VCaP (cell line): Measurements from ENCODE around the gene SDK1.

Source experiments
- H3K27ac ChIP-seq: fragments of 450-650 bp; 2 replicates; pipeline ENCODE4 v1.5.1; 2017
- TF ChIP-seq, protein P1 (sequence below): fragments of 450-650 bp; conservative IDR thresholded peaks from 2 replicates; pipeline ENCODE4 v1.5.1; 2017; ENCODE audit warnings: mild to moderate bottlenecking, moderate library complexity

Gene SDK1

GRCh38 chr7:3980300-3980643 is 679.2 kb downstream of the SDK1 start:
- H3K27ac ChIP-seq, result no peak overlapping the region
- TF ChIP-seq, protein P1, sequence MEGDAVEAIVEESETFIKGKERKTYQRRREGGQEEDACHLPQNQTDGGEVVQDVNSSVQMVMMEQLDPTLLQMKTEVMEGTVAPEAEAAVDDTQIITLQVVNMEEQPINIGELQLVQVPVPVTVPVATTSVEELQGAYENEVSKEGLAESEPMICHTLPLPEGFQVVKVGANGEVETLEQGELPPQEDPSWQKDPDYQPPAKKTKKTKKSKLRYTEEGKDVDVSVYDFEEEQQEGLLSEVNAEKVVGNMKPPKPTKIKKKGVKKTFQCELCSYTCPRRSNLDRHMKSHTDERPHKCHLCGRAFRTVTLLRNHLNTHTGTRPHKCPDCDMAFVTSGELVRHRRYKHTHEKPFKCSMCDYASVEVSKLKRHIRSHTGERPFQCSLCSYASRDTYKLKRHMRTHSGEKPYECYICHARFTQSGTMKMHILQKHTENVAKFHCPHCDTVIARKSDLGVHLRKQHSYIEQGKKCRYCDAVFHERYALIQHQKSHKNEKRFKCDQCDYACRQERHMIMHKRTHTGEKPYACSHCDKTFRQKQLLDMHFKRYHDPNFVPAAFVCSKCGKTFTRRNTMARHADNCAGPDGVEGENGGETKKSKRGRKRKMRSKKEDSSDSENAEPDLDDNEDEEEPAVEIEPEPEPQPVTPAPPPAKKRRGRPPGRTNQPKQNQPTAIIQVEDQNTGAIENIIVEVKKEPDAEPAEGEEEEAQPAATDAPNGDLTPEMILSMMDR, result no peak

DNA sequence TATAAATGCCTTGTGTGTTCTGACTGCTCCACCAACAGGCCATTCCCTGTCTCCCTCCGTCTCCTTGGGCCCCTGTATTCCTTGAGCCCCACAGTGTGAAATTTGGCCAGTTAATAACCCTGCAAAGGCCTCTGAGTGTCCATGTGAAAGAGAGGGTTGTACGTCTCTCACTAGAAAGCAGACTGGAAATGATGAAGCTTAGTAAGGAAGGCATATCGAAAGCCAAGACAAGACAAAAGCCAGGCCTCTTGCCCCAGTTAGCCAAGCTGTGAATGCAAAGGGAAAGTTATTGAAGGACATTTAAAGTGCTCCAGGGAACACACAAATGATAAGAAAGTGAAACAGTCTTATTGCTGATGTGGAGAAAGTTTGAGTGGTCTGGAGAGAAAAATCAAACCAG is 680.2 kb downstream of the SDK1 start:
- no peak overlapping the region for H3K27ac ChIP-seq
- TF ChIP-seq, protein P1, result no peak

- TF ChIP-seq, protein P1, result no peak
These were observed 683.4 kb downstream of the SDK1 start for GRCh38 chr7:3984456-3984855.

DNA sequence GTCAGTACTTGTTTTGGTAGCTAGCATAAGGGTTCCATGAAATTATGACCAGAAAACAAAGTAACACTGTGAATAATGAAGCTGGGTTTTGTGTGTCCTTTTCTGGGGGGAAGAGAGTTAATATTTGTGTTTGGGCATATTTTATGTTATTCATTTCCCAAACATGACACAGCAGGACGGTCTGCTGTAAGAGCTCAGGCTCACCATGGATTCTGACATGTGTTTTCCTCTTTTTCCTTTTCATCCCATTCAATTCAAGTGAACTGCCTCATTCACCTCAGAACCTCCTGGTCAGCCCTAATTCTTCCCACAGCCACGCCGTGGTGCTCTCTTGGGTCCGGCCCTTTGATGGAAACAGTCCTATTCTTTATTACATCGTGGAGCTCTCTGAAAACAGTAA is 685.9 kb downstream of the SDK1 start:
- H3K27ac ChIP-seq, result no peak overlapping the region

More at GRCh38 chr7:3984456-3984855, 683.4 kb downstream of the SDK1 start:
- no peak overlapping the region for H3K27ac ChIP-seq

GRCh38 chr7:3987426-3987927 is 686.4 kb downstream of the SDK1 start:
- H3K27ac ChIP-seq, result no peak overlapping the region
- TF ChIP-seq, protein P1, result no peak

More for the DNA sequence above, 685.9 kb downstream of the SDK1 start:
- TF ChIP-seq, protein P1, result no peak

GRCh38 chr7:3989723-3990122 is 688.7 kb downstream of the SDK1 start:
- TF ChIP-seq, protein P1, result no peak
- H3K27ac ChIP-seq, result no peak overlapping the region

DNA sequence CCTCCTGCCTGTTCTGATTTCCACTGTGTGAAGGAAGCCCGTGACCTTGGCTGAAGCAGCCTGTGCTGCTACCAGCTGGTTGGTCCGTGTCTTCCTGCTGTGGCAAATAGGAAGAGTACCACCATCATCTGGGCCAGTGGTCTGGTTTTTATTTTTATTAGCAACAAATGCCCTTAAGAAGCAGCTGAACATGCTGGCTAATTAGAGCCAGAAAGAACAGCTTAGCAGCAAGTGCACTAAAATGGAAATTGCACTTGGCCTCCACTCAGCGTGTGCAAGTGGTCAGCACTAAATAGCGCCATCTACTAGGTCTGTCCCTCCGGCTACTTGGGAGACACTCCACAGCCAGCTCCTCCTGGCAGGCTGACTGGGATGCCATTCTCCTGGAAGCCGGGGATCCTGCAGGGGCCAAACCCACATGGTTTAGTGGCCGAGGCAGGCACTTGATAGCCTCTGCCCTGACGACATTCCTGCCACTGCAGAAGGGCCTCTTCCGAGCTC is 690.7 kb downstream of the SDK1 start:
- no peak overlapping the region for H3K27ac ChIP-seq
- TF ChIP-seq, protein P1, result no peak
